OCI-LY1 (cell line): ENCODE data around the gene TRRAP.

Source experiments
- H2AFZ ChIP-seq: fragments of 200-600 bp; sonication (generic), shearing (Covaris generic); 2 replicates; pipeline ENCODE4 v1.6.0; 2014; ENCODE audit warnings: antibody characterized with exemption, mild to moderate bottlenecking, low read length
- H3F3A ChIP-seq: fragments of 200-600 bp; sonication (generic), shearing (Covaris generic); 2 replicates; pipeline ENCODE4 v1.6.0; 2014; ENCODE audit warnings: mild to moderate bottlenecking, antibody characterized with exemption, low read length, moderate library complexity; ENCODE audit not compliant: insufficient read depth
- H3K27ac ChIP-seq: fragments of 200-600 bp; sonication (generic); 2 replicates; pipeline ENCODE4 v1.5.1; 2014; ENCODE audit warnings: low read length, mixed run types, mild to moderate bottlenecking, low read depth; ENCODE audit not compliant: poor library complexity, severe bottlenecking
- H3K27me3 ChIP-seq: fragments of 200-600 bp; sonication (generic); 2 replicates; pipeline ENCODE4 v1.6.0; 2014; ENCODE audit warnings: antibody characterized with exemption, mild to moderate bottlenecking, low read length, moderate library complexity; ENCODE audit not compliant: insufficient read depth
- H3K36me3 ChIP-seq: fragments of 200-600 bp; sonication (generic); 2 replicates; pipeline ENCODE4 v1.6.1; 2014; ENCODE audit warnings: mild to moderate bottlenecking, antibody characterized with exemption, low read length, moderate library complexity, mixed read lengths; ENCODE audit not compliant: insufficient read depth
- H3K4me1 ChIP-seq: fragments of 200-600 bp; sonication (generic); 2 replicates; pipeline ENCODE4 v1.5.1; 2014; ENCODE audit warnings: mild to moderate bottlenecking, low read length, moderate library complexity; ENCODE audit not compliant: insufficient read depth, severe bottlenecking
- H3K4me2 ChIP-seq: fragments of 200-600 bp; sonication (generic), shearing (Covaris generic); 2 replicates; pipeline ENCODE4 v1.6.1; 2014; ENCODE audit warnings: low read length
- H3K4me3 ChIP-seq: fragments of 200-600 bp; sonication (generic); 2 replicates; pipeline ENCODE4 v1.5.1; 2014; ENCODE audit warnings: low read length, low read depth, mild to moderate bottlenecking, mixed read lengths; ENCODE audit not compliant: poor library complexity, severe bottlenecking
- H3K79me2 ChIP-seq: fragments of 200-600 bp; shearing (Covaris generic); 2 replicates; pipeline ENCODE4 v1.6.1; 2016; ENCODE audit warnings: mixed run types, low read length, mixed read lengths; ENCODE audit not compliant: insufficient read depth
- H3K9ac ChIP-seq: fragments of 200-600 bp; sonication (generic), shearing (Covaris generic); 2 replicates; pipeline ENCODE4 v1.6.1; 2014; ENCODE audit warnings: mild to moderate bottlenecking, low read length, mixed read lengths
- H3K9me2 ChIP-seq: fragments of 200-600 bp; sonication (generic), shearing (Covaris generic); 2 replicates; pipeline ENCODE4 v1.6.1; 2014; ENCODE audit warnings: low read depth, mild to moderate bottlenecking, low read length, mixed read lengths
- H3K9me3 ChIP-seq: fragments of 200-600 bp; shearing (Covaris generic); 2 replicates; pipeline ENCODE4 v1.6.1; 2014; ENCODE audit warnings: low read length, mixed read lengths
- H4K20me1 ChIP-seq: fragments of 200-600 bp; sonication (generic), shearing (Covaris generic); 2 replicates; pipeline ENCODE4 v1.6.0; 2016; ENCODE audit warnings: mild to moderate bottlenecking, low read length; ENCODE audit not compliant: insufficient read depth
- CTCF ChIP-seq: fragments of 200-600 bp; sonication (generic), shearing (Covaris generic); IDR thresholded peaks from 2 replicates; pipeline ENCODE4 v1.5.1; 2017; ENCODE audit warnings: mild to moderate bottlenecking, antibody characterized with exemption, low read length, moderate library complexity, mixed read lengths
- EZH2 ChIP-seq: fragments of 200-600 bp; sonication (generic), shearing (Covaris generic); IDR thresholded peaks from 2 replicates; pipeline ENCODE4 v1.8.0; 2017; ENCODE audit warnings: borderline replicate concordance, mixed run types, mild to moderate bottlenecking, antibody characterized with exemption, low read length, moderate library complexity, mixed read lengths

The TRRAP gene

GRCh38 chr7:98874942-98875341 lies 3.4 kb upstream of the TRRAP start:
- no peak overlapping the region for H3K4me3 ChIP-seq
- H3K79me2 ChIP-seq: peaks cover 10% of the 10 kb centered on the region
- no peaks in the 10 kb centered on the region for H3K9me3 ChIP-seq
- H2AFZ ChIP-seq: no peak overlapping the region
- H3K9me2 ChIP-seq: no peaks in the 10 kb centered on the region
- no peaks in the 10 kb centered on the region for H4K20me1 ChIP-seq
- H3K4me2 ChIP-seq: no peak overlapping the region
- H3K9ac ChIP-seq: no peak overlapping the region
- no peaks in the 10 kb centered on the region; the same call in 1 of the 2 replicates for H3K27me3 ChIP-seq
- H3K4me1 ChIP-seq: peaks cover 17% of the 10 kb centered on the region
- no peak for TF ChIP-seq EZH2
- no peak for TF ChIP-seq CTCF
- H3F3A ChIP-seq: 0 out of 2 replicates have a peak, but pooled peaks cover 3% of the 10 kb centered on the region
- H3K36me3 ChIP-seq: no peaks in the 10 kb centered on the region
- no peak overlapping the region for H3K27ac ChIP-seq

GRCh38 chr7:98875501-98875900 lies 2.8 kb upstream of the TRRAP start:
- Histone ChIP-seq H2AFZ (no peak overlapping the region), H3K9me3 (no peaks in the 10 kb centered on the region), H3K9ac (no peak overlapping the region), H3F3A (0 out of 2 replicates have a peak, but pooled peaks cover 3% of the 10 kb centered on the region), H3K4me2 (no peak overlapping the region), H4K20me1 (no peaks in the 10 kb centered on the region), H3K27me3 (no peaks in the 10 kb centered on the region; the same call in 1 of the 2 replicates), H3K79me2 (peaks cover 13% of the 10 kb centered on the region), H3K36me3 (peaks cover 2% of the 10 kb centered on the region; the same call in 1 of the 2 replicates), H3K27ac (no peak overlapping the region), H3K9me2 (no peaks in the 10 kb centered on the region), H3K4me3 (no peak overlapping the region), H3K4me1 (peaks cover 17% of the 10 kb centered on the region)
- no peak for TF ChIP-seq CTCF
- TF ChIP-seq EZH2: no peak

- Histone ChIP-seq H3K9ac (no peak overlapping the region), H3K9me3 (no peaks in the 10 kb centered on the region), H3F3A (0 out of 2 replicates have a peak, but pooled peaks cover 3% of the 10 kb centered on the region), H3K27me3 (no peaks in the 10 kb centered on the region; the same call in 1 of the 2 replicates), H3K4me2 (no peak overlapping the region), H3K9me2 (no peaks in the 10 kb centered on the region), H3K36me3 (peaks cover 19% of the 10 kb centered on the region), H3K27ac (no peak overlapping the region), H3K4me3 (no peak overlapping the region), H2AFZ (no peak overlapping the region), H4K20me1 (no peaks in the 10 kb centered on the region), H3K4me1 (peaks cover 14% of the 10 kb centered on the region), H3K79me2 (peaks cover 17% of the 10 kb centered on the region)
- TF ChIP-seq CTCF (no peak), EZH2 (no peak)
Observed at GRCh38 chr7:98877146-98877545, 1.2 kb upstream of the TRRAP start.
